Body of pancreas (tissue), 4 donors: ENCODE measurements around the gene ATRNL1. TPM values are rescaled to one million over a fixed set of nuclear protein-coding genes. Genes with fewer than 3 reads are reported as not detected.
A peak's percentile ranks its signal among the peaks of the same experiment; 100 is the strongest.

ENCODE experiments used
- ATAC-seq: fragments of 150-250 bp; one replicate; pipeline ENCODE4 v1.9.1; 2016
- DNase-seq, 4 donors: peaks; one replicate each; pipeline ENCODE4 v3.0.0-alpha.2; 2019
- H3K27ac ChIP-seq, 4 donors: fragments of 200-600 bp; sonication (generic); 1 replicate in 3 of 4; 2 replicates in 1 of 4; pipeline versions ENCODE4 v1.5.1 to v1.6.1; 2016 to 2019; ENCODE audit warnings: mild to moderate bottlenecking in 1 of 4, mixed read lengths in 1 of 4, moderate library complexity in 1 of 4
- H3K27me3 ChIP-seq, 2 donors: fragments of 200-600 bp; sonication (generic); one replicate each; pipeline ENCODE4 v1.6.0; 2016; ENCODE audit warnings: mild to moderate bottlenecking in 1 of 2
- H3K36me3 ChIP-seq, 2 donors: fragments of 200-600 bp; sonication (generic); replicated peaks in 1 of 2; 2 replicates each; pipeline ENCODE4 v1.5.1; 2016; ENCODE audit warnings: low read depth in 2 of 2; ENCODE audit not compliant: insufficient read depth in 1 of 2
- H3K4me1 ChIP-seq: fragments of 200-600 bp; sonication (generic); one replicate; pipeline ENCODE4 v1.6.0; 2016
- H3K4me3 ChIP-seq, 2 donors: fragments of 200-600 bp; sonication (generic); 1 replicate in 1 of 2; 2 replicates in 1 of 2; pipeline ENCODE4 v1.5.1; 2016 to 2019
- H3K9me3 ChIP-seq, 3 donors: fragments of 200-600 bp; sonication (generic); 1 replicate in 2 of 3; 2 replicates in 1 of 3; pipeline ENCODE4 v1.5.1; 2016
- CTCF ChIP-seq, 7 experiments: fragments of 450-650 bp in 4 of 7; fragments of 200-600 bp in 3 of 7; sonication (generic) in 3 of 7; IDR thresholded peaks; one replicate each; pipeline ENCODE4 v1.5.1; 2016 to 2019; ENCODE audit warnings: antibody characterized with exemption in 7 of 7
- POLR2A ChIP-seq, 3 donors: fragments of 450-650 bp; IDR thresholded peaks; one replicate each; pipeline ENCODE4 v1.6.1; 2016; ENCODE audit warnings: antibody characterized with exemption in 3 of 3, mild to moderate bottlenecking in 2 of 3
- WGBS, 2 donors: methylation state at CpG; one replicate each; pipeline ENCODE4 v1.1.5; 2017; 5-methylcytosine and 5-hydroxymethylcytosine counted together
- intact Hi-C: fragments of 100-400 bp; cut with DNase I; formaldehyde crosslinking; loops from one replicate; pipeline ENCODE4 v1.15.1; 2023
- total RNA-seq, 2 donors: library from RNA; depleted of rRNA; stranded (reverse); fragments of >200 nt; gene quantifications; one replicate each; pipeline ENCODE4 v1.1.0, GENCODE V29; 2016

ATRNL1 gene
- total RNA-seq, 2 donors from 2014 or later: 3.0 to 6.5 TPM

GRCh38 chr10:115945701-115946445 lies 852.7 kb downstream of the ATRNL1 start:
- no peak for ATAC-seq
- intact Hi-C loops: no loop called here
- no peak for TF ChIP-seq CTCF (IDR thresholded peaks at IDR 0.05)
- no peak for TF ChIP-seq POLR2A (IDR thresholded peaks at IDR 0.05)

GRCh38 chr10:115947104-115947503 lies 853.9 kb downstream of the ATRNL1 start:
- WGBS, 2 donors: 58 to 69% methylated on average over 2 of the region's 2 CpGs
- H3K36me3 ChIP-seq: no peaks in the 10 kb centered on the region
- TF ChIP-seq CTCF (IDR thresholded peaks at IDR 0.05) (no peak), POLR2A (IDR thresholded peaks at IDR 0.05) (no peak)
- peaks cover 8% of the 10 kb centered on the region for H3K4me1 ChIP-seq
- H3K9me3 ChIP-seq: no peaks in the 10 kb centered on the region
- intact Hi-C loops: no loop called here
- no peak overlapping the region for H3K4me3 ChIP-seq
- DNase-seq (no peak), ATAC-seq (no peak)
- no peak overlapping the region for H3K27ac ChIP-seq
- H3K27me3 ChIP-seq: no peaks in the 10 kb centered on the region

More at GRCh38 chr10:115945701-115946445, 852.7 kb downstream of the ATRNL1 start:
- H3K4me3 ChIP-seq: no peak overlapping the region
- no peaks in the 10 kb centered on the region for H3K9me3 ChIP-seq
- DNase-seq: no peak
- no peak overlapping the region for H3K27ac ChIP-seq
- H3K4me1 ChIP-seq: peaks cover 8% of the 10 kb centered on the region
- H3K27me3 ChIP-seq: no peaks in the 10 kb centered on the region
- no peaks in the 10 kb centered on the region for H3K36me3 ChIP-seq
- 85 to 93% methylated on average over 3 of the region's 3 CpGs for WGBS, 2 donors

GRCh38 chr10:115948465-115948864 lies 855.3 kb downstream of the ATRNL1 start:
- H3K4me1 ChIP-seq: peaks cover 12% of the 10 kb centered on the region
- no peaks in the 10 kb centered on the region for H3K9me3 ChIP-seq
- ATAC-seq (no peak), DNase-seq (no peak)
- H3K27ac ChIP-seq: no peak overlapping the region
- no peaks in the 10 kb centered on the region for H3K36me3 ChIP-seq
- no peak overlapping the region for H3K4me3 ChIP-seq
- H3K27me3 ChIP-seq: no peaks in the 10 kb centered on the region
- peak; percentile 6 to 31 (median 18) for TF ChIP-seq CTCF (IDR thresholded peaks at IDR 0.05)
- no peak for TF ChIP-seq POLR2A (IDR thresholded peaks at IDR 0.05)
- intact Hi-C loops: no loop called here
- WGBS, 2 donors: 0 to 17% methylated on average over 1 of the region's 1 CpG

- DNase-seq (no peak), ATAC-seq (no peak)
- H3K36me3 ChIP-seq: no peaks in the 10 kb centered on the region
- no peak overlapping the region for H3K4me3 ChIP-seq
- no peaks in the 10 kb centered on the region for H3K9me3 ChIP-seq
- no peak overlapping the region for H3K27ac ChIP-seq
- 91% methylated on average over 9 of the region's 9 CpGs for WGBS, 2 donors
- H3K4me1 ChIP-seq: peaks cover 13% of the 10 kb centered on the region
- no peak for TF ChIP-seq CTCF (IDR thresholded peaks at IDR 0.05)
- no peak for TF ChIP-seq POLR2A (IDR thresholded peaks at IDR 0.05)
- no peaks in the 10 kb centered on the region for H3K27me3 ChIP-seq
- intact Hi-C loops: no loop called here
Measured at GRCh38 chr10:115949282-115949844, 856.2 kb downstream of the ATRNL1 start.
